ENCODE measurements around the gene EED.

Gene EED

GRCh38 chr11:86230179-86230804 is 14.3 kb upstream of the EED start:
- no peak overlapping the region for H3K4me3 ChIP-seq (ENCODE audit: insufficient read length, low read depth)
- H3K27me3 ChIP-seq (ENCODE audit: insufficient read depth, insufficient read length) = no peaks in the 10 kb centered on the region
- H3K9ac ChIP-seq (ENCODE audit: insufficient read length, low read depth) = no peak overlapping the region
- H3K9me3 ChIP-seq (ENCODE audit: insufficient read depth, low read length) = no peaks in the 10 kb centered on the region
- DNase-seq (ENCODE audit: low read depth, low spot score) = no peak
- no peaks in the 10 kb centered on the region for H3K4me1 ChIP-seq (ENCODE audit: insufficient read depth, insufficient read length)
- H3K36me3 ChIP-seq (ENCODE audit: insufficient read depth, insufficient read length, low read length) = no peaks in the 10 kb centered on the region
- TF ChIP-seq ZNF274 (IDR thresholded peaks at IDR 0.05; ENCODE audit: low read depth, low read length) (no peak), SUZ12 (IDR thresholded peaks at IDR 0.05; ENCODE audit: extremely low read depth, insufficient read depth, insufficient read length) (no peak), YY1 (IDR thresholded peaks at IDR 0.05; ENCODE audit: insufficient read depth, insufficient read length) (no peak)

DNA sequence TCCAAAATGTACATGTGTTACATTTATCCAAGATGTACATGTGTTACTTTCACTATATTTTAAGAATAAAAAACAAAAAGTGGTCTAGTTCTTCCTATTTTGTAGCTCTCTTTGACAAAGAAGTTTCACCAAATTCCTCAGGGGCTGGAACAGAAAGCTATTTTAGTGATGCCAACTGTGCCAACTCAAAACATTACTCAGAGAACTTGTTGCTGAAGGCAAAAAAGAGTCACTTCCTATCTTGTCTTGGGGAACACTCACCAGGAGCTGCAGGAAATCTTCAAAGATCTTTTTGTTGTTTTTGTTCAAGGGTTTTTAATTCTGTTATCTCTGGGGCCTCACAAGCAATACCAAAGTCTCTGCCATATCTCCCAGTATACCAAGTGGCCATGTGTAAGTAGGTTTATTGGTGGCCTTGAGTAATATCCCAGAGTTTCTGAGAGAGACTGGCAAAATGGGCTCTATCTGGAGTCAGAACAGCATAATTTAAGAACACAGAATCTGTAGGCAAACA is 13.6 kb upstream of the EED start:
- Histone ChIP-seq H3K4me1 (ENCODE audit: insufficient read depth, insufficient read length) (no peaks in the 10 kb centered on the region), H3K4me3 (ENCODE audit: insufficient read length, low read depth) (no peak overlapping the region), H3K9ac (ENCODE audit: insufficient read length, low read depth) (no peak overlapping the region), H3K9me3 (ENCODE audit: insufficient read depth, low read length) (no peaks in the 10 kb centered on the region), H3K27me3 (ENCODE audit: insufficient read depth, insufficient read length) (no peaks in the 10 kb centered on the region), H3K36me3 (ENCODE audit: insufficient read depth, insufficient read length, low read length) (no peaks in the 10 kb centered on the region)
- no peak for DNase-seq (ENCODE audit: low read depth, low spot score)
- TF ChIP-seq YY1 (IDR thresholded peaks at IDR 0.05; ENCODE audit: insufficient read depth, insufficient read length) (no peak), ZNF274 (IDR thresholded peaks at IDR 0.05; ENCODE audit: low read depth, low read length) (no peak), SUZ12 (IDR thresholded peaks at IDR 0.05; ENCODE audit: extremely low read depth, insufficient read depth, insufficient read length) (no peak)

- H3K4me3 ChIP-seq (ENCODE audit: insufficient read length, low read depth) = no peak overlapping the region
- H3K27me3 ChIP-seq (ENCODE audit: insufficient read depth, insufficient read length) = no peaks in the 10 kb centered on the region
- no peak for TF ChIP-seq ZNF274 (IDR thresholded peaks at IDR 0.05; ENCODE audit: low read depth, low read length)
- TF ChIP-seq YY1 (IDR thresholded peaks at IDR 0.05; ENCODE audit: insufficient read depth, insufficient read length) = no peak
- no peak for TF ChIP-seq SUZ12 (IDR thresholded peaks at IDR 0.05; ENCODE audit: extremely low read depth, insufficient read depth, insufficient read length)
- DNase-seq (ENCODE audit: low read depth, low spot score) = no peak
- no peak overlapping the region for H3K9ac ChIP-seq (ENCODE audit: insufficient read length, low read depth)
- no peaks in the 10 kb centered on the region for H3K4me1 ChIP-seq (ENCODE audit: insufficient read depth, insufficient read length)
- no peaks in the 10 kb centered on the region for H3K9me3 ChIP-seq (ENCODE audit: insufficient read depth, low read length)
- no peaks in the 10 kb centered on the region for H3K36me3 ChIP-seq (ENCODE audit: insufficient read depth, insufficient read length, low read length)
These were observed 12.0 kb upstream of the EED start for GRCh38 chr11:86232556-86232955.

- no peak for DNase-seq (ENCODE audit: low read depth, low spot score)
- H3K27me3 ChIP-seq (ENCODE audit: insufficient read depth, insufficient read length) = no peaks in the 10 kb centered on the region
- no peak overlapping the region for H3K4me3 ChIP-seq (ENCODE audit: insufficient read length, low read depth)
- H3K36me3 ChIP-seq (ENCODE audit: insufficient read depth, insufficient read length, low read length) = no peaks in the 10 kb centered on the region
- H3K9ac ChIP-seq (ENCODE audit: insufficient read length, low read depth) = no peak overlapping the region
- H3K9me3 ChIP-seq (ENCODE audit: insufficient read depth, low read length) = no peaks in the 10 kb centered on the region
- TF ChIP-seq YY1 (IDR thresholded peaks at IDR 0.05; ENCODE audit: insufficient read depth, insufficient read length) (no peak), SUZ12 (IDR thresholded peaks at IDR 0.05; ENCODE audit: extremely low read depth, insufficient read depth, insufficient read length) (no peak), ZNF274 (IDR thresholded peaks at IDR 0.05; ENCODE audit: low read depth, low read length) (no peak)
- H3K4me1 ChIP-seq (ENCODE audit: insufficient read depth, insufficient read length) = no peaks in the 10 kb centered on the region
These were observed 9.6 kb upstream of the EED start for GRCh38 chr11:86234831-86235461.

GRCh38 chr11:86237267-86237804 is 7.2 kb upstream of the EED start:
- H3K4me1 ChIP-seq (ENCODE audit: insufficient read depth, insufficient read length) = no peaks in the 10 kb centered on the region
- H3K9ac ChIP-seq (ENCODE audit: insufficient read length, low read depth) = no peak overlapping the region
- H3K9me3 ChIP-seq (ENCODE audit: insufficient read depth, low read length) = no peaks in the 10 kb centered on the region
- no peaks in the 10 kb centered on the region for H3K36me3 ChIP-seq (ENCODE audit: insufficient read depth, insufficient read length, low read length)
- H3K4me3 ChIP-seq (ENCODE audit: insufficient read length, low read depth) = no peak overlapping the region
- no peak for TF ChIP-seq ZNF274 (IDR thresholded peaks at IDR 0.05; ENCODE audit: low read depth, low read length)
- no peak for DNase-seq (ENCODE audit: low read depth, low spot score)
- H3K27me3 ChIP-seq (ENCODE audit: insufficient read depth, insufficient read length) = no peaks in the 10 kb centered on the region

DNA sequence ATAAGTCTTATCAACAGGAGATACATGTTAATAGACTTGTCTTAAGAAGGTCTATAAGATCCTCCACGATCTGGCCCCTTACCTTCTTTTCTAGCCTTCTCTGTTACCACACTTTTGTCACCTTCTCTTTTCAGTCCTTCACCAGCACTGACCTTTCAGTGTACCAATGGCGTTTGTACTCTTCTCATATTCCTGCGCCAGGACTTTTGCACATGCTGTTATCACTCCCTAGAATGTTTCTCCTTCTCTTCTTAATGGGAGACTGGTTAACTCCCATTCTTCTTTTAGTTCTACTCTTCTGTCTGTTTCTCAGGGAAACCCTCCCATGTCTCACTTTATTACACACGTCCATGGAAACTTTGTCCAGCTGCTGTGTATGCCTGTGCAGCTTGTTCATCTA is 4.4 kb upstream of the EED start:
- TF ChIP-seq SUZ12 (IDR thresholded peaks at IDR 0.05; ENCODE audit: extremely low read depth, insufficient read depth, insufficient read length) = no peak
- TF ChIP-seq ZNF274 (IDR thresholded peaks at IDR 0.05; ENCODE audit: low read depth, low read length) = no peak
- Histone ChIP-seq H3K9ac (ENCODE audit: insufficient read length, low read depth) (no peak overlapping the region), H3K4me3 (ENCODE audit: insufficient read length, low read depth) (no peak overlapping the region), H3K36me3 (ENCODE audit: insufficient read depth, insufficient read length, low read length) (no peaks in the 10 kb centered on the region), H3K4me1 (ENCODE audit: insufficient read depth, insufficient read length) (no peaks in the 10 kb centered on the region), H3K9me3 (ENCODE audit: insufficient read depth, low read length) (no peaks in the 10 kb centered on the region), H3K27me3 (ENCODE audit: insufficient read depth, insufficient read length) (no peaks in the 10 kb centered on the region)
- DNase-seq (ENCODE audit: low read depth, low spot score) = no peak

DNA sequence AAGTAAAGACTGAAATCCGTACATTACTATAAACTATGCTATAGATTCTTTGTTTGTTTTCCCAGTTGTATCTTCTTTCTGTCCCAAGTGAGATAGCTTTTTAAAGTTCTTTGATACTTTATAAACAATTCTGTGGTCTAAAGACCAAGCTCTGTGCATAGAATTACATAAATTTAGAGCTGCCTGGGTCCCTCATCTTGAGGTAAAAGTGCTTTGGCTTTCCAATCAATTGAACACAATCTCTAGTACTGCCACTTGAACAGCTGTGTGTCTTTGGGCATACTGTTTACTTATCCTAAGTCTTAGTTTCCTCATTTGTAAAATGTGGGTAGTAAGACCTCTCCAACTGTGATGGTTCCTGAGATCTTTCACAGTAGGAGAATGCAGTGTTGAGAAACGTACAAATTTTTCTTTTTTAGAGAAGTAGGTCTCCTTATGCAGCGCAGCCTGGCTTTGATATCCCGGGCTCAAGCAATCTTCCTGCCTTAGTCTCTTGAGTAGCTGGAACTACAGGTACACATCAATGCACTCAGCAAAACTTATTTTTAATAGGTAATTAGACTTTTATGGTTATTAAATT is 2.5 kb upstream of the EED start:
- Histone ChIP-seq H3K9ac (ENCODE audit: insufficient read length, low read depth) (no peak overlapping the region), H3K36me3 (ENCODE audit: insufficient read depth, insufficient read length, low read length) (no peaks in the 10 kb centered on the region), H3K4me1 (ENCODE audit: insufficient read depth, insufficient read length) (no peaks in the 10 kb centered on the region), H3K9me3 (ENCODE audit: insufficient read depth, low read length) (no peaks in the 10 kb centered on the region), H3K27me3 (ENCODE audit: insufficient read depth, insufficient read length) (no peaks in the 10 kb centered on the region), H3K4me3 (ENCODE audit: insufficient read length, low read depth) (no peak overlapping the region)
- DNase-seq (ENCODE audit: low read depth, low spot score) = no peak
- TF ChIP-seq YY1 (IDR thresholded peaks at IDR 0.05; ENCODE audit: insufficient read depth, insufficient read length) (no peak), ZNF274 (IDR thresholded peaks at IDR 0.05; ENCODE audit: low read depth, low read length) (no peak), SUZ12 (IDR thresholded peaks at IDR 0.05; ENCODE audit: extremely low read depth, insufficient read depth, insufficient read length) (no peak)
